Ovary (tissue), 3 donors: ENCODE data around the gene TNIK.

Source experiments
- EP300 ChIP-seq: sonication (generic); formaldehyde crosslinking; IDR thresholded peaks from one replicate; pipeline ENCODE4 v1.6.1; 2017; ENCODE audit warnings: antibody characterized with exemption
- POLR2A ChIP-seq: fragments of 450-650 bp; IDR thresholded peaks from one replicate; pipeline ENCODE4 v1.6.1; 2017; ENCODE audit warnings: antibody characterized with exemption, mild to moderate bottlenecking, moderate library complexity
- TF ChIP-seq, protein P1 (sequence below), 3 donors: fragments of 450-650 bp in 2 of 3; fragments of 200-600 bp in 1 of 3; IDR thresholded peaks; one replicate each; pipeline versions ENCODE4 v1.5.1 to v1.8.0; 2016 to 2022; ENCODE audit warnings: antibody characterized with exemption in 3 of 3, mild to moderate bottlenecking in 1 of 3
- donor health status: DM: no; HTN: no; CAD: no.

DNA sequence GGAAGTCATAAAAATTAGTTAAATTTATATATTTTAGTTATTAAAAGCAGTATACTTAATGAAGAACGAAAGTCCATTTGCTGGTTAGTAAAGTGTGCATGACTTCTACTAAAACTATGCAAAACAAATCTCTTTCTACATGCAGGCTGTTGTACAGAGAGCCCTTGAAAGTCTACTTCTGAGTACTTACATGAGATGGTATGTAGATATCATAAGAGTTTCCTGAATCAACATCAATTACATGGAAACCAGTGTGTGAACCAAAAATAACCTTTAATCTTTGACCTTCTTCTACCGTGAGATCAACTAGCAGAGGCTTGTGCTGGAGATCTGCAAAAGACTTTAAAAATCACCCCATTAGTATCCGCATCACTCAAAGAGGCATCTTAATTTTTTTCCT, 391.5 kb downstream of the TNIK start:
- TF ChIP-seq, protein P1, sequence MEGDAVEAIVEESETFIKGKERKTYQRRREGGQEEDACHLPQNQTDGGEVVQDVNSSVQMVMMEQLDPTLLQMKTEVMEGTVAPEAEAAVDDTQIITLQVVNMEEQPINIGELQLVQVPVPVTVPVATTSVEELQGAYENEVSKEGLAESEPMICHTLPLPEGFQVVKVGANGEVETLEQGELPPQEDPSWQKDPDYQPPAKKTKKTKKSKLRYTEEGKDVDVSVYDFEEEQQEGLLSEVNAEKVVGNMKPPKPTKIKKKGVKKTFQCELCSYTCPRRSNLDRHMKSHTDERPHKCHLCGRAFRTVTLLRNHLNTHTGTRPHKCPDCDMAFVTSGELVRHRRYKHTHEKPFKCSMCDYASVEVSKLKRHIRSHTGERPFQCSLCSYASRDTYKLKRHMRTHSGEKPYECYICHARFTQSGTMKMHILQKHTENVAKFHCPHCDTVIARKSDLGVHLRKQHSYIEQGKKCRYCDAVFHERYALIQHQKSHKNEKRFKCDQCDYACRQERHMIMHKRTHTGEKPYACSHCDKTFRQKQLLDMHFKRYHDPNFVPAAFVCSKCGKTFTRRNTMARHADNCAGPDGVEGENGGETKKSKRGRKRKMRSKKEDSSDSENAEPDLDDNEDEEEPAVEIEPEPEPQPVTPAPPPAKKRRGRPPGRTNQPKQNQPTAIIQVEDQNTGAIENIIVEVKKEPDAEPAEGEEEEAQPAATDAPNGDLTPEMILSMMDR (IDR thresholded peaks at IDR 0.05) = no peak
- TF ChIP-seq POLR2A (no peak), EP300 (no peak)
